Right lobe of liver (tissue), 4 donors: ENCODE results near the gene TBC1D3B.

Source experiments
- POLR2A ChIP-seq: fragments of 450-650 bp; IDR thresholded peaks from one replicate; pipeline ENCODE4 v1.6.1; 2017; ENCODE audit warnings: antibody characterized with exemption, mild to moderate bottlenecking
- TF ChIP-seq, protein P1 (sequence below), 4 donors: fragments of 200-600 bp in 3 of 4; fragments of 450-650 bp in 1 of 4; IDR thresholded peaks; one replicate each; pipeline versions ENCODE4 v1.5.1 to v1.8.0; 2016 to 2022; ENCODE audit warnings: antibody characterized with exemption in 4 of 4, mild to moderate bottlenecking in 2 of 4
- donor health status: DM: no; HTN: no; CAD: no.
- donor health status: DM: no; HTN: no; CAD: no.
- donor health status: DM: no; HTN: yes; CAD: no.

DNA sequence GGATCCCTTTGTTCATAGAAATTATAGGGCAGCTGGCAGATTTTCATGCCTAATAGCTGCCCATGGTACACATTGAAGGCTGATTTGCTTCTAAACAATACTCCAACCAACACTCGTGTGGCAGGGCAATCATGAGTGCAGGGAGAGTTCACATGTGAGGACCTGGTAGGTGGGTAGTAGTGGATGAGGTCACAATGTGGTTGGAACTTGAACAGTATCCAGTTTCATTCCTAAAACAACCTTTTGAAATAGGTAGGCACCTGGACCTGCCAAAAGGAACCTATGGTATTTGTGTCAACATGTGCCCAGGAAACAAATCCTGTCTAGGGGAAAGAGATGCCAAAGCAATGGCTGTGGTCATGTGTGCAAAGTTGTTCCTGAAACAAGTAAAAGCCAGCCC lies 40.0 kb downstream of the TBC1D3B start:
- TF ChIP-seq, protein P1, sequence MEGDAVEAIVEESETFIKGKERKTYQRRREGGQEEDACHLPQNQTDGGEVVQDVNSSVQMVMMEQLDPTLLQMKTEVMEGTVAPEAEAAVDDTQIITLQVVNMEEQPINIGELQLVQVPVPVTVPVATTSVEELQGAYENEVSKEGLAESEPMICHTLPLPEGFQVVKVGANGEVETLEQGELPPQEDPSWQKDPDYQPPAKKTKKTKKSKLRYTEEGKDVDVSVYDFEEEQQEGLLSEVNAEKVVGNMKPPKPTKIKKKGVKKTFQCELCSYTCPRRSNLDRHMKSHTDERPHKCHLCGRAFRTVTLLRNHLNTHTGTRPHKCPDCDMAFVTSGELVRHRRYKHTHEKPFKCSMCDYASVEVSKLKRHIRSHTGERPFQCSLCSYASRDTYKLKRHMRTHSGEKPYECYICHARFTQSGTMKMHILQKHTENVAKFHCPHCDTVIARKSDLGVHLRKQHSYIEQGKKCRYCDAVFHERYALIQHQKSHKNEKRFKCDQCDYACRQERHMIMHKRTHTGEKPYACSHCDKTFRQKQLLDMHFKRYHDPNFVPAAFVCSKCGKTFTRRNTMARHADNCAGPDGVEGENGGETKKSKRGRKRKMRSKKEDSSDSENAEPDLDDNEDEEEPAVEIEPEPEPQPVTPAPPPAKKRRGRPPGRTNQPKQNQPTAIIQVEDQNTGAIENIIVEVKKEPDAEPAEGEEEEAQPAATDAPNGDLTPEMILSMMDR (IDR thresholded peaks at IDR 0.05) = no peak
- TF ChIP-seq POLR2A = no peak
